ENCODE results near the gene ZNF524. TPM values are rescaled to one million over a fixed set of nuclear protein-coding genes. Genes with fewer than 3 reads are reported as not detected.
"Not testable (repeated sequence)": the region's sequence is repeated elsewhere in the genome, so short reads cannot be mapped to it uniquely, and the experiment has no call there.

ZNF524 gene
- total and polyA plus RNA-seq, 3 experiments from 2014 or later: 13.9 to 35.9 (median 15.8) TPM

- H3K4me1 Mint-ChIP-seq: peaks cover 37 to 54% (median 42%) of the 10 kb centered on the region in 3 donors
- DNase-seq: peak in 1 of 5 donors; percentile 8
- H3K9me3 Mint-ChIP-seq; H3K27ac Mint-ChIP-seq; H3K4me3 Mint-ChIP-seq; H3K27me3 Mint-ChIP-seq; H3K36me3 ChIP-seq (ENCODE audit: insufficient read depth, low read length); H3K36me3 Mint-ChIP-seq; H3K4me3 ChIP-seq (ENCODE audit: low read length); H3K27me3 ChIP-seq (ENCODE audit: insufficient read depth, low read length, poor library complexity, severe bottlenecking); H3K27ac ChIP-seq (ENCODE audit: low read depth, low read length); H3K9me3 ChIP-seq (ENCODE audit: low read length): not testable (repeated sequence)
- peaks cover 38% of the 10 kb centered on the region for H3K4me1 ChIP-seq (ENCODE audit: insufficient read depth, low read length)
- POLR2A ChIA-PET: interaction anchor here (1.5 kb wide), 1 partner anchor 16 kb away, joined by 4 read pairs; the partner anchor contains the start of gene FIZ1
- CTCF ChIA-PET: interaction anchor here (1.5 kb wide), 1 partner anchor 22 kb away, joined by 3 read pairs; no protein-coding TSS in a partner anchor
These were observed 16.2 kb upstream of the ZNF524 start for GRCh38 chr19:55583897-55584296.

GRCh38 chr19:55584871-55585270 is 15.2 kb upstream of the ZNF524 start:
- Mint-ChIP-seq H3K4me3 (peak overlapping the region in 2 of 7 donors; percentile 9 to 72), H3K9me3 (no peaks in the 10 kb centered on the region), H3K4me1 (peaks cover 35 to 49% (median 41%) of the 10 kb centered on the region in 3 donors), H3K27ac (peak overlapping the region in 4 of 8 donors; percentile 26 to 82 (median 66)), H3K36me3 (peaks cover 0 to 1% (median 0%) of the 10 kb centered on the region in 3 donors), H3K27me3 (peaks cover 4 to 7% of the 10 kb centered on the region in 2 donors)
- DNase-seq: no peak
- no peaks in the 10 kb centered on the region for H3K36me3 ChIP-seq (ENCODE audit: insufficient read depth, low read length)
- ChIA-PET POLR2A (interaction anchor here (0.5 to 1.5 kb wide), 2 partner anchors 15 to 34 kb away, joined by 4 read pairs; partner anchors contain the start of gene FIZ1), CTCF (interaction anchor here (0.9 kb wide), 1 partner anchor 11 kb away, joined by 3 read pairs; no protein-coding TSS in a partner anchor)
- H3K27ac ChIP-seq (ENCODE audit: low read depth, low read length): no peak overlapping the region
- H3K4me3 ChIP-seq (ENCODE audit: low read length): no peak overlapping the region
- H3K9me3 ChIP-seq (ENCODE audit: low read length): no peaks in the 10 kb centered on the region
- H3K4me1 ChIP-seq (ENCODE audit: insufficient read depth, low read length): peaks cover 35% of the 10 kb centered on the region
- H3K27me3 ChIP-seq (ENCODE audit: insufficient read depth, low read length, poor library complexity, severe bottlenecking): no peaks in the 10 kb centered on the region

GRCh38 chr19:55585658-55586339 is 14.3 kb upstream of the ZNF524 start:
- peaks cover 34% of the 10 kb centered on the region for H3K4me1 ChIP-seq (ENCODE audit: insufficient read depth, low read length)
- ChIA-PET CTCF (interaction anchor here (2.2 kb wide), 1 partner anchor 20 kb away, joined by 7 read pairs; the partner anchor contains the start of gene ZNF865), POLR2A (interaction anchor here (0.6 to 1.4 kb wide), 3 partner anchors 49 to 469 kb away, joined by 3 to 4 read pairs (median 3); partner anchors contain the start of gene U2AF2)
- Mint-ChIP-seq H3K36me3 (no peaks in the 10 kb centered on the region), H3K4me3 (peak overlapping the region; percentile 61 to 91 (median 76)), H3K27me3 (peaks cover 8% of the 10 kb centered on the region in 2 donors), H3K27ac (peak overlapping the region in 7 of 8 donors; percentile 50 to 95 (median 77)), H3K9me3 (no peaks in the 10 kb centered on the region), H3K4me1 (peaks cover 33 to 45% (median 38%) of the 10 kb centered on the region in 3 donors)
- no peaks in the 10 kb centered on the region for H3K36me3 ChIP-seq (ENCODE audit: insufficient read depth, low read length)
- H3K4me3 ChIP-seq (ENCODE audit: low read length): peak overlapping the region; percentile 34
- H3K27ac ChIP-seq (ENCODE audit: low read depth, low read length): no peak overlapping the region
- DNase-seq: peak in 3 of 5 donors; percentile 40 to 62 (median 48)
- H3K27me3 ChIP-seq (ENCODE audit: insufficient read depth, low read length, poor library complexity, severe bottlenecking): no peaks in the 10 kb centered on the region
- no peaks in the 10 kb centered on the region for H3K9me3 ChIP-seq (ENCODE audit: low read length)

GRCh38 chr19:55586976-55587668 is 13.0 kb upstream of the ZNF524 start:
- Histone ChIP-seq H3K27ac (ENCODE audit: low read depth, low read length) (peak overlapping the region; percentile 2), H3K4me1 (ENCODE audit: insufficient read depth, low read length) (peaks cover 22% of the 10 kb centered on the region), H3K9me3 (ENCODE audit: low read length) (no peaks in the 10 kb centered on the region), H3K36me3 (ENCODE audit: insufficient read depth, low read length) (no peaks in the 10 kb centered on the region), H3K27me3 (ENCODE audit: insufficient read depth, low read length, poor library complexity, severe bottlenecking) (no peaks in the 10 kb centered on the region), H3K4me3 (ENCODE audit: low read length) (peak overlapping the region; percentile 66)
- Mint-ChIP-seq H3K4me3 (peak overlapping the region; percentile 78 to 93 (median 87)), H3K27me3 (peaks cover 8 to 12% of the 10 kb centered on the region in 2 donors), H3K36me3 (peaks cover 0 to 3% (median 0%) of the 10 kb centered on the region in 3 donors), H3K27ac (peak overlapping the region; percentile 54 to 93 (median 84)), H3K4me1 (peaks cover 22 to 31% (median 27%) of the 10 kb centered on the region in 3 donors), H3K9me3 (no peaks in the 10 kb centered on the region)
- ChIA-PET POLR2A (interaction anchor here (0.6 to 1.6 kb wide), 3 partner anchors 9 to 67 kb away, joined by 3 to 4 read pairs (median 4); partner anchors contain the start of gene U2AF2), CTCF (interaction anchor here (2.1 to 2.6 kb wide), 3 partner anchors 19 to 45 kb away, joined by 4 to 11 read pairs (median 7); partner anchors contain the start of gene ZNF865)
- DNase-seq: peak; percentile 87 to 95 (median 89)

GRCh38 chr19:55588738-55589137 is 11.3 kb upstream of the ZNF524 start:
- Histone ChIP-seq H3K9me3 (ENCODE audit: low read length) (no peaks in the 10 kb centered on the region), H3K4me1 (ENCODE audit: insufficient read depth, low read length) (peaks cover 22% of the 10 kb centered on the region), H3K27me3 (ENCODE audit: insufficient read depth, low read length, poor library complexity, severe bottlenecking) (no peaks in the 10 kb centered on the region), H3K27ac (ENCODE audit: low read depth, low read length) (no peak overlapping the region), H3K4me3 (ENCODE audit: low read length) (no peak overlapping the region), H3K36me3 (ENCODE audit: insufficient read depth, low read length) (no peaks in the 10 kb centered on the region)
- no peaks in the 10 kb centered on the region for H3K9me3 Mint-ChIP-seq
- no peak for DNase-seq
- peak overlapping the region in 1 of 7 donors; percentile 23 for H3K4me3 Mint-ChIP-seq
- H3K27me3 Mint-ChIP-seq: peaks cover 8 to 12% of the 10 kb centered on the region in 2 donors
- H3K36me3 Mint-ChIP-seq: peaks cover 0 to 7% (median 3%) of the 10 kb centered on the region in 3 donors
- H3K4me1 Mint-ChIP-seq: peaks cover 22 to 30% (median 26%) of the 10 kb centered on the region in 3 donors
- H3K27ac Mint-ChIP-seq: no peak overlapping the region
- CTCF ChIA-PET: interaction anchor here (1.4 to 2.6 kb wide), 3 partner anchors 10 to 44 kb away, joined by 4 to 11 read pairs (median 5); partner anchors contain the start of gene FIZ1
- POLR2A ChIA-PET: no interaction called here

- peaks cover 22% of the 10 kb centered on the region for H3K4me1 ChIP-seq (ENCODE audit: insufficient read depth, low read length)
- Mint-ChIP-seq H3K36me3 (peaks cover 4 to 14% (median 7%) of the 10 kb centered on the region in 3 donors), H3K4me3 (peak overlapping the region in 1 of 7 donors; percentile 34), H3K27me3 (peaks cover 8 to 11% of the 10 kb centered on the region in 2 donors), H3K4me1 (peaks cover 25 to 29% (median 26%) of the 10 kb centered on the region in 3 donors), H3K9me3 (no peaks in the 10 kb centered on the region), H3K27ac (no peak overlapping the region)
- H3K4me3 ChIP-seq (ENCODE audit: low read length): no peak overlapping the region
- peaks cover under 1% of the 10 kb centered on the region for H3K36me3 ChIP-seq (ENCODE audit: insufficient read depth, low read length)
- DNase-seq: peak in 1 of 5 donors; percentile 18
- H3K27me3 ChIP-seq (ENCODE audit: insufficient read depth, low read length, poor library complexity, severe bottlenecking): no peaks in the 10 kb centered on the region
- CTCF ChIA-PET: no interaction called here
- H3K9me3 ChIP-seq (ENCODE audit: low read length): no peaks in the 10 kb centered on the region
- POLR2A ChIA-PET: interaction anchor here (0.7 kb wide), 1 partner anchor 45 kb away, joined by 3 read pairs; no protein-coding TSS in a partner anchor
- H3K27ac ChIP-seq (ENCODE audit: low read depth, low read length): no peak overlapping the region
These were observed 10.0 kb upstream of the ZNF524 start for GRCh38 chr19:55590109-55590508.

GRCh38 chr19:55590617-55591016 is 9.5 kb upstream of the ZNF524 start:
- no peaks in the 10 kb centered on the region for H3K9me3 Mint-ChIP-seq
- Histone ChIP-seq H3K4me1 (ENCODE audit: insufficient read depth, low read length) (peaks cover 22% of the 10 kb centered on the region), H3K4me3 (ENCODE audit: low read length) (no peak overlapping the region), H3K27ac (ENCODE audit: low read depth, low read length) (no peak overlapping the region), H3K36me3 (ENCODE audit: insufficient read depth, low read length) (peaks cover 6% of the 10 kb centered on the region), H3K27me3 (ENCODE audit: insufficient read depth, low read length, poor library complexity, severe bottlenecking) (no peaks in the 10 kb centered on the region), H3K9me3 (ENCODE audit: low read length) (no peaks in the 10 kb centered on the region)
- ChIA-PET POLR2A (interaction anchor here (0.7 kb wide), 1 partner anchor 44 kb away, joined by 3 read pairs; no protein-coding TSS in a partner anchor), CTCF (no interaction called here)
- peaks cover 8 to 19% (median 12%) of the 10 kb centered on the region in 3 donors for H3K36me3 Mint-ChIP-seq
- peaks cover 4 to 8% of the 10 kb centered on the region in 2 donors for H3K27me3 Mint-ChIP-seq
- DNase-seq: no peak
- H3K4me3 Mint-ChIP-seq: peak overlapping the region in 2 of 7 donors; percentile 23 to 34
- peaks cover 21 to 24% (median 22%) of the 10 kb centered on the region in 3 donors for H3K4me1 Mint-ChIP-seq
- peak overlapping the region in 1 of 8 donors; percentile 29 for H3K27ac Mint-ChIP-seq
